B cell (primary cell): Measurements from ENCODE around the gene PDPK1. TPM values are rescaled to one million over a fixed set of nuclear protein-coding genes. Genes with fewer than 3 reads are reported as not detected.

ENCODE experiments used
- ATAC-seq: fragments of 200-7000 bp; cut with Tn5 transposase; one replicate; pipeline ENCODE4 v1.10.0; 2021; ENCODE audit warnings: low read depth, mild to moderate bottlenecking, moderate number of reproducible peaks, moderate library complexity
- CTCF ChIA-PET: fragments of 350-600 bp; sonication (Branson Sonifier 250); formaldehyde crosslinking; loops from one replicate; lab custom pipeline; 2021; ENCODE audit warnings: antibody characterized with exemption, inconsistent platforms; lab: Charles Lee
- POLR2A ChIA-PET: fragments of 350-600 bp; sonication (Branson Sonifier 250); formaldehyde crosslinking; loops from one replicate; lab custom pipeline; 2021; ENCODE audit warnings: antibody characterized with exemption; lab: Charles Lee
- DNase-seq: peaks from one replicate; pipeline ENCODE4 v3.0.0; 2013
- H2AFZ ChIP-seq: 2 replicates; pipeline ENCODE4 v1.6.1; 2012; ENCODE audit warnings: mild to moderate bottlenecking, low read depth, low read length; ENCODE audit not compliant: insufficient read depth, poor library complexity, severe bottlenecking
- H3K27ac ChIP-seq, 2 donors: 1 replicate in 1 of 2; 2 replicates in 1 of 2; pipeline ENCODE4 v1.5.1; 2012 to 2013; ENCODE audit warnings: low read length in 2 of 2, mild to moderate bottlenecking in 2 of 2, moderate library complexity in 1 of 2
- H3K27me3 ChIP-seq, 4 experiments: fragments of 200-600 bp in 1 of 4; sonication (generic) in 1 of 4; replicated peaks in 1 of 4; 1 replicate in 2 of 4; 2 replicates in 2 of 4; pipeline versions ENCODE4 v1.6.1 to v1.7.0; 2013 to 2016; ENCODE audit warnings: low read length in 3 of 4, mild to moderate bottlenecking in 2 of 4, mixed read lengths in 1 of 4, moderate library complexity in 1 of 4; ENCODE audit not compliant: insufficient read depth in 4 of 4, control insufficient read depth in 3 of 4; ENCODE audit errors: control extremely low read depth in 1 of 4
- H3K36me3 ChIP-seq, 2 experiments: replicated peaks in 1 of 2; 1 replicate in 1 of 2; 2 replicates in 1 of 2; pipeline versions ENCODE4 v1.6.1 to v1.7.1; 2013; ENCODE audit warnings: low read length in 1 of 2; ENCODE audit not compliant: insufficient read depth in 2 of 2, control insufficient read depth in 1 of 2; ENCODE audit errors: control extremely low read depth in 1 of 2, extremely low read depth in 1 of 2
- H3K4me1 ChIP-seq, 2 donors: fragments of 200-600 bp in 1 of 2; sonication (generic) in 1 of 2; 1 replicate in 1 of 2; 2 replicates in 1 of 2; pipeline versions ENCODE4 v1.5.1 to v1.6.1; 2013 to 2017; ENCODE audit warnings: low read length in 2 of 2; ENCODE audit not compliant: control insufficient read depth in 2 of 2, insufficient read depth in 2 of 2
- H3K4me2 ChIP-seq: replicated peaks from 2 replicates; pipeline ENCODE3; 2012; ENCODE audit warnings: mild to moderate bottlenecking, low read depth, low read length; ENCODE audit not compliant: poor library complexity, severe bottlenecking
- H3K4me3 ChIP-seq, 5 experiments: fragments of 200-600 bp in 1 of 5; sonication (generic) in 1 of 5; 1 replicate in 3 of 5; 2 replicates in 2 of 5; pipeline versions ENCODE4 v1.5.1 to v1.7.0; 2011 to 2016; ENCODE audit warnings: low read length in 4 of 5, mild to moderate bottlenecking in 4 of 5, low read depth in 2 of 5, control low read depth in 1 of 5, moderate library complexity in 1 of 5; ENCODE audit not compliant: insufficient read depth in 1 of 5; ENCODE audit errors: control extremely low read depth in 1 of 5, extremely low read depth in 1 of 5
- H3K79me2 ChIP-seq: fragments of 200-600 bp; sonication (generic); one replicate; pipeline ENCODE4 v1.6.0; 2016; ENCODE audit warnings: low read length; ENCODE audit not compliant: control insufficient read depth, insufficient read depth
- H3K9ac ChIP-seq: fragments of 200-600 bp; sonication (generic); 2 replicates; pipeline ENCODE4 v1.6.1; 2017; ENCODE audit warnings: mild to moderate bottlenecking, low read length, moderate library complexity
- H3K9me3 ChIP-seq, 3 donors: one replicate each; pipeline versions ENCODE4 v1.6.1 to v1.7.1; 2013; ENCODE audit warnings: low read length in 2 of 3; ENCODE audit not compliant: control insufficient read depth in 2 of 3, insufficient read depth in 1 of 3; ENCODE audit errors: control extremely low read depth in 1 of 3
- H4K20me1 ChIP-seq: 2 replicates; pipeline ENCODE4 v1.6.0; 2012; ENCODE audit warnings: mild to moderate bottlenecking, low read length; ENCODE audit not compliant: insufficient read depth, control insufficient read depth, poor library complexity, severe bottlenecking
- H3K27ac Mint-ChIP-seq: one replicate; pipeline ENCODE4 v1.8.0; 2021; ENCODE audit warnings: mixed read lengths
- H3K27me3 Mint-ChIP-seq: one replicate; pipeline ENCODE4 v1.8.0; 2021; ENCODE audit warnings: mixed read lengths
- H3K4me1 Mint-ChIP-seq: one replicate; pipeline ENCODE4 v1.8.0; 2021; ENCODE audit warnings: mixed read lengths
- H3K4me3 Mint-ChIP-seq: one replicate; pipeline ENCODE4 v1.8.0; 2021; ENCODE audit warnings: mixed read lengths
- H3K9me3 Mint-ChIP-seq: one replicate; pipeline ENCODE4 v1.8.0; 2022; ENCODE audit warnings: mixed read lengths; ENCODE audit not compliant: insufficient read depth
- CTCF ChIP-seq: fragments of 200-600 bp; IDR thresholded peaks from one replicate; pipeline ENCODE4 v1.8.0; 2022; ENCODE audit warnings: antibody characterized with exemption, mild to moderate bottlenecking
- EZH2 ChIP-seq: IDR thresholded peaks from 2 replicates; pipeline ENCODE4 v1.6.1; 2012; ENCODE audit warnings: borderline replicate concordance, low read depth, mild to moderate bottlenecking, moderate library complexity, low read length; ENCODE audit not compliant: insufficient read depth, poor library complexity, severe bottlenecking
- WGBS: methylation state at CpG from one replicate; pipeline ENCODE4 v1.1.5; 2013; ENCODE audit warnings: missing lambda C conversion rate; ENCODE audit not compliant: insufficient coverage; 5-methylcytosine and 5-hydroxymethylcytosine counted together
- intact Hi-C: fragments of 100-400 bp; cut with micrococcal nuclease; formaldehyde crosslinking; loops from one replicate; pipeline ENCODE4 v1.10.0; 2022
- polyA plus RNA-seq: library from polyadenylated mRNA; depleted of rRNA; stranded (reverse); fragments of >200 nt; gene quantifications from 2 replicates; pipeline ENCODE4 v1.2.3, GENCODE V29; 2012
- total RNA-seq, 2 donors: library from RNA; stranded (reverse); fragments of 120-200 nt in 1 of 2; gene quantifications; 1 replicate in 1 of 2; 2 replicates in 1 of 2; pipeline versions ENCODE4 v1.2.3 to v1.2.4, GENCODE V29; 2013 to 2022

The PDPK1 gene
- total and polyA plus RNA-seq, 2 donors (not counting 1 experiment from before 2014, with no cell fraction given) = 32.5 to 84.1 TPM

GRCh38 chr16:2513405-2514332, 24.2 kb upstream of the PDPK1 start, which contains the start of gene ATP6V0C:
TSS of gene ATP6V0C (plus strand) at chr16:2513952. CDS start at chr16:2514104, 152 bp downstream.
- Histone ChIP-seq H3K36me3 (peaks cover 0 to 12% of the 10 kb centered on the region in 2 experiments), H3K9ac (peak within 1 kb of the TSS; percentile 98), H3K79me2 (peaks cover 75% of the 10 kb centered on the region), H3K9me3 (no peaks in the 10 kb centered on the region), H2AFZ (peak within 1 kb of the TSS; percentile 63), H4K20me1 (peaks cover 42% of the 10 kb centered on the region), H3K27me3 (no peaks in the 10 kb centered on the region), H3K4me3 (peak within 1 kb of the TSS; percentile 75 to 96 (median 82)), H3K4me1 (peaks cover 79 to 88% of the 10 kb centered on the region in 2 donors), H3K27ac (peak within 1 kb of the TSS; percentile 94 to 99), H3K4me2 (peak within 1 kb of the TSS; percentile 91)
- ATAC-seq (peak; percentile 80), DNase-seq (peak; percentile 98)
- CTCF ChIA-PET = interaction anchor here (1.0 to 2.0 kb wide), 3 partner anchors 12 to 319 kb away, joined by 4 to 8 read pairs (median 5); no protein-coding TSS in a partner anchor
- WGBS = under 1% methylated on average over 122 of the region's 122 CpGs
- H3K4me3 Mint-ChIP-seq = peak within 1 kb of the TSS; percentile 96
- H3K27me3 Mint-ChIP-seq = no peaks in the 10 kb centered on the region
- peaks cover 80% of the 10 kb centered on the region for H3K4me1 Mint-ChIP-seq
- no peak for TF ChIP-seq CTCF
- no peak for TF ChIP-seq EZH2
- H3K9me3 Mint-ChIP-seq = no peaks in the 10 kb centered on the region
- intact Hi-C loops = loop anchor here (1.0 kb wide), 5 partner anchors 19 to 358 kb away; partner anchors contain the start of genes MLST8 and TRAF7
- peak within 1 kb of the TSS; percentile 99 for H3K27ac Mint-ChIP-seq
- POLR2A ChIA-PET = interaction anchor here (0.6 to 3.7 kb wide), 4 partner anchors 18 to 358 kb away, joined by 3 to 25 read pairs (median 3); partner anchors contain the start of genes CEMP1, ECI1, PDPK1 and TRAF7
